H1 (cell line): ENCODE measurements around the gene SMIM44. TPM values are rescaled to one million over a fixed set of nuclear protein-coding genes. Genes with fewer than 3 reads are reported as not detected.

ENCODE experiments used
- CTCF ChIA-PET: fragments of 300-600 bp; sonication (Branson Sonifier 250); formaldehyde crosslinking; loops from one replicate; lab custom pipeline; 2021; ENCODE audit not compliant: partially characterized antibody; lab: Charles Lee
- POLR2A ChIA-PET: fragments of 300-600 bp; sonication (Branson Sonifier 250); formaldehyde crosslinking; loops from one replicate; lab custom pipeline; 2021; ENCODE audit warnings: inconsistent platforms; ENCODE audit not compliant: partially characterized antibody; lab: Charles Lee
- DNase-seq, 2 experiments: peaks; one replicate each; pipeline versions ENCODE4 v3.0.0 to v3.0.0-alpha.2; 2010 to 2022; ENCODE audit warnings: low spot score in 2 of 2, low read depth in 1 of 2, mixed read lengths in 1 of 2
- FAIRE-seq: peaks from 2 replicates; lab custom pipeline; 2011; peaks lifted over from hg19 to GRCh38; lab: Jason Lieb, UNC
- H2AFZ ChIP-seq: 2 replicates; pipeline ENCODE4 v1.8.1; 2012; ENCODE audit warnings: low read length, inconsistent platforms
- H2AK5ac ChIP-seq: 2 replicates; pipeline ENCODE4 v1.6.1; 2013; ENCODE audit warnings: low read depth, low read length
- H2BK120ac ChIP-seq: replicated peaks from 2 replicates; pipeline ENCODE3; 2013; ENCODE audit warnings: low read depth, low read length, inconsistent platforms
- H2BK12ac ChIP-seq: 2 replicates; pipeline ENCODE4 v1.6.1; 2013; ENCODE audit warnings: low read depth, low read length
- H2BK15ac ChIP-seq: 2 replicates; pipeline ENCODE4 v1.6.1; 2013; ENCODE audit warnings: low read length
- H2BK20ac ChIP-seq: 2 replicates; pipeline ENCODE4 v1.6.1; 2013; ENCODE audit warnings: low read length
- H2BK5ac ChIP-seq: 2 replicates; pipeline ENCODE4 v1.6.1; 2013; ENCODE audit warnings: low read depth, low read length
- H3K14ac ChIP-seq: 2 replicates; pipeline ENCODE4 v1.6.1; 2013; ENCODE audit warnings: inconsistent platforms; ENCODE audit not compliant: insufficient read length
- H3K18ac ChIP-seq: 2 replicates; pipeline ENCODE4 v1.6.1; 2013; ENCODE audit warnings: low read length; ENCODE audit errors: extremely low read depth
- H3K23ac ChIP-seq: 2 replicates; pipeline ENCODE4 v1.6.1; 2013; ENCODE audit warnings: inconsistent platforms; ENCODE audit not compliant: insufficient read length
- H3K23me2 ChIP-seq: 2 replicates; pipeline ENCODE4 v1.6.1; 2013; ENCODE audit warnings: low read depth, low read length
- H3K27ac ChIP-seq: 2 replicates; pipeline ENCODE4 v1.6.1; 2011; ENCODE audit warnings: low read depth, low read length, inconsistent platforms
- H3K27me3 ChIP-seq, 4 experiments: replicated peaks in 1 of 4; 1 replicate in 1 of 4; 2 replicates in 3 of 4; pipeline versions ENCODE4 v1.6.1 to v1.8.1; 2011 to 2013; ENCODE audit warnings: low read length in 3 of 4, mild to moderate bottlenecking in 3 of 4, inconsistent platforms in 2 of 4, mixed read lengths in 2 of 4, moderate library complexity in 1 of 4; ENCODE audit not compliant: control insufficient read depth in 3 of 4, insufficient read depth in 3 of 4; ENCODE audit errors: extremely low read depth in 1 of 4
- H3K36me3 ChIP-seq, 4 experiments: 2 replicates each; pipeline versions ENCODE4 v1.6.1 to v1.8.1; 2011 to 2013; ENCODE audit warnings: mild to moderate bottlenecking in 4 of 4, low read length in 3 of 4, moderate library complexity in 2 of 4, control low read depth in 1 of 4, inconsistent platforms in 1 of 4; ENCODE audit not compliant: insufficient read depth in 4 of 4, control insufficient read depth in 2 of 4
- H3K4ac ChIP-seq: replicated peaks from 2 replicates; pipeline ENCODE3; 2013; ENCODE audit warnings: low read length, low read depth, mixed read lengths, inconsistent platforms; ENCODE audit not compliant: insufficient read length
- H3K4me1 ChIP-seq, 4 experiments: replicated peaks in 1 of 4; 1 replicate in 1 of 4; 2 replicates in 3 of 4; pipeline versions ENCODE4 v1.6.1 to v1.8.1; 2011 to 2013; ENCODE audit warnings: low read length in 3 of 4, inconsistent platforms in 2 of 4, mixed read lengths in 1 of 4; ENCODE audit not compliant: insufficient read depth in 4 of 4, control insufficient read depth in 3 of 4
- H3K4me2 ChIP-seq, 2 experiments: 2 replicates each; pipeline versions ENCODE4 v1.6.1 to v1.8.1; 2011 to 2013; ENCODE audit warnings: low read depth in 2 of 2, low read length in 2 of 2, control low read depth in 1 of 2, inconsistent platforms in 1 of 2, mild to moderate bottlenecking in 1 of 2; ENCODE audit not compliant: insufficient read depth in 1 of 2
- H3K4me3 ChIP-seq, 4 experiments: fragments of 200-600, 300-600 bp in 1 of 4; sonication (generic), shearing (Covaris generic), sonication (Bioruptor Twin) in 1 of 4; 2 replicates each; pipeline versions ENCODE4 v1.5.1 to v1.8.1; 2011 to 2016; ENCODE audit warnings: low read length in 4 of 4, low read depth in 3 of 4, control low read depth in 2 of 4, inconsistent platforms in 2 of 4, mild to moderate bottlenecking in 2 of 4, mixed read lengths in 1 of 4, moderate library complexity in 1 of 4; ENCODE audit not compliant: insufficient read depth in 2 of 4; ENCODE audit errors: extremely low read depth in 1 of 4
- H3K56ac ChIP-seq: replicated peaks from 2 replicates; pipeline ENCODE3; 2013; ENCODE audit warnings: low read depth, mild to moderate bottlenecking, mixed read lengths, low read length, inconsistent platforms; ENCODE audit not compliant: insufficient read length
- H3K79me1 ChIP-seq: 2 replicates; pipeline ENCODE4 v1.6.1; 2013; ENCODE audit warnings: low read depth, low read length, control low read depth
- H3K79me2 ChIP-seq, 2 experiments: 2 replicates each; pipeline versions ENCODE4 v1.6.1 to v1.8.1; 2012 to 2013; ENCODE audit warnings: low read length in 2 of 2, mild to moderate bottlenecking in 2 of 2, inconsistent platforms in 1 of 2; ENCODE audit not compliant: insufficient read depth in 2 of 2, control insufficient read depth in 1 of 2
- H3K9ac ChIP-seq, 4 experiments: replicated peaks in 1 of 4; 1 replicate in 1 of 4; 2 replicates in 3 of 4; pipeline versions ENCODE4 v1.6.1 to v1.8.1; 2011 to 2013; ENCODE audit warnings: low read depth in 3 of 4, low read length in 3 of 4, control low read depth in 2 of 4, mild to moderate bottlenecking in 2 of 4, moderate library complexity in 2 of 4, inconsistent platforms in 1 of 4; ENCODE audit errors: extremely low read depth in 1 of 4
- H3K9me3 ChIP-seq, 2 experiments: 2 replicates each; pipeline versions ENCODE4 v1.6.1 to v1.8.1; 2012 to 2013; ENCODE audit warnings: mild to moderate bottlenecking in 2 of 2, moderate library complexity in 2 of 2, control low read depth in 1 of 2, inconsistent platforms in 1 of 2, low read depth in 1 of 2, low read length in 1 of 2, mixed read lengths in 1 of 2; ENCODE audit not compliant: insufficient read depth in 2 of 2
- H4K20me1 ChIP-seq, 2 experiments: replicated peaks in 1 of 2; 2 replicates each; pipeline versions ENCODE3 to v1.8.1; 2011 to 2013; ENCODE audit warnings: inconsistent platforms in 2 of 2, low read length in 2 of 2, mild to moderate bottlenecking in 1 of 2; ENCODE audit not compliant: insufficient read depth in 2 of 2, control insufficient read depth in 1 of 2
- H4K5ac ChIP-seq: 2 replicates; pipeline ENCODE4 v1.6.1; 2013; ENCODE audit warnings: low read length, low read depth, mixed read lengths, inconsistent platforms; ENCODE audit not compliant: insufficient read length
- H4K8ac ChIP-seq: 2 replicates; pipeline ENCODE4 v1.8.0; 2013; ENCODE audit warnings: mild to moderate bottlenecking, moderate library complexity, low read length, inconsistent platforms; ENCODE audit not compliant: insufficient read depth; ENCODE audit errors: extremely low read depth
- H4K91ac ChIP-seq: replicated peaks from 2 replicates; pipeline ENCODE3; 2013; ENCODE audit warnings: low read length, mixed read lengths, inconsistent platforms; ENCODE audit not compliant: insufficient read length
- GTF2F1 ChIP-seq: IDR thresholded peaks from 2 replicates; pipeline ENCODE4 v1.6.1; 2012; ENCODE audit warnings: low read depth, low read length, improper control_type of control experiment, borderline replicate concordance
- HDAC2 ChIP-seq, 2 experiments: fragments of 300-600 bp in 1 of 2; sonication (generic) in 1 of 2; IDR thresholded peaks; 2 replicates each; pipeline ENCODE4 v1.6.1; 2011 to 2012; ENCODE audit warnings: low read depth in 2 of 2, low read length in 2 of 2, mild to moderate bottlenecking in 2 of 2, moderate library complexity in 2 of 2, borderline replicate concordance in 1 of 2, inconsistent platforms in 1 of 2
- JUND ChIP-seq: IDR thresholded peaks from 2 replicates; pipeline ENCODE4 v1.6.1; 2011; ENCODE audit warnings: mild to moderate bottlenecking, improper control_type of control experiment, low read length
- RAD21 ChIP-seq, 2 experiments: IDR thresholded peaks in 1 of 2; conservative IDR thresholded peaks in 1 of 2; 2 replicates each; pipeline ENCODE4 v1.6.1; 2011; ENCODE audit warnings: low read depth in 2 of 2, low read length in 2 of 2, improper control_type of control experiment in 1 of 2, inconsistent platforms in 1 of 2, mild to moderate bottlenecking in 1 of 2, moderate library complexity in 1 of 2
- RNF2 ChIP-seq: fragments of 200-900, 300-1000 bp; sonication (generic); IDR thresholded peaks from 2 replicates; pipeline ENCODE4 v1.7.1; 2016; ENCODE audit warnings: borderline replicate concordance, low read depth, mild to moderate bottlenecking, antibody characterized with exemption, low read length; ENCODE audit not compliant: poor library complexity, severe bottlenecking; ENCODE audit errors: missing control alignments
- SIN3A ChIP-seq, 2 experiments: IDR thresholded peaks in 1 of 2; conservative IDR thresholded peaks in 1 of 2; 2 replicates each; pipeline ENCODE4 v1.6.1; 2011 to 2012; ENCODE audit warnings: low read length in 2 of 2, improper control_type of control experiment in 1 of 2, low read depth in 1 of 2, mild to moderate bottlenecking in 1 of 2
- SRF ChIP-seq: IDR thresholded peaks from 2 replicates; pipeline ENCODE4 v1.6.1; 2011; ENCODE audit warnings: mild to moderate bottlenecking, low read depth, low read length, moderate library complexity
- TAF1 ChIP-seq: IDR thresholded peaks from 2 replicates; pipeline ENCODE4 v1.6.1; 2011; ENCODE audit warnings: mild to moderate bottlenecking, low read depth, low read length
- whole genome bisulfite sequencing, 2 experiments: shearing (Covaris generic) in 1 of 2; methylation state at CpG; one replicate each; pipeline versions ENCODE4 v1.1.6 to v1.1.7; 2013 to 2015; ENCODE audit warnings: low lambda C conversion rate in 2 of 2, mixed read lengths in 2 of 2, inconsistent platforms in 1 of 2, low coverage in 1 of 2, missing lambda C conversion rate in 1 of 2; ENCODE audit not compliant: insufficient replicate concordance in 2 of 2, insufficient coverage in 1 of 2, insufficient read length in 1 of 2; ENCODE audit errors: extremely low coverage in 1 of 2, missing lambda C conversion rate in 1 of 2; 5-methylcytosine and 5-hydroxymethylcytosine counted together
- polyA plus RNA-seq, 7 experiments: library from polyadenylated mRNA; depleted of rRNA in 3 of 7; stranded (reverse) in 5 of 7; unstranded in 2 of 7; fragments of >200 nt in 5 of 7; fragments of 200-250 nt in 2 of 7; gene quantifications; 1 replicate in 5 of 7; 2 replicates in 1 of 7; 4 replicates in 1 of 7; pipeline versions ENCODE4 v1.2.1 to v1.2.3, GENCODE V29; 2011 to 2013; ENCODE audit warnings: missing spikeins in 2 of 7, mixed read lengths in 2 of 7
- total RNA-seq: library from RNA; stranded (reverse); fragmentation: NEBNext Ultra II Directional; extraction: Animal tissue kit (Norgen Biotek cat#: 25700); gene quantifications from 2 replicates; pipeline ENCODE4 v1.2.1, GENCODE V29; 2021

The SMIM44 gene
- total and polyA plus RNA-seq, 2 of the 8 experiments (the other 6 are each of a cell fraction or from before 2014, with no cell fraction given) = not detected

DNA sequence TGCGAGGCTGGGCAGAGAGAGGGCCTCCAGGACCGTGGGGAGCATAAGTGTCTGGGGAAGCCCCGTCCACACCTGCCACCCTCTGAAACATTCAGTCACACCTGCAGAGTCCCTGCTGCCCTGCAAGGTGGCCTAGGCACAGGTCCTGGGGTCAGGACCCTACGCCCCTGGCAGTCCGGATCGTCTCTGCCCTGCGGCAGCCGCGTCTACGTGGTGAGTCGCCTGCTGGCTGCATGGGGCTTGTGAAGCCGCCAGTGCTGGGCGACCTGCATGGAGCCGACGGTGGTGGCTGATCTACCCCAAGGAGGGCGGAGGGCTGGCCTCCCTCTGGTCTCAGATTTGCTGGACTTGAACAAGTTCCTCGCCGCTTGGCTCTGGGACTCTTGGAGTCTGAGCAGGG is 35.9 kb upstream of the SMIM44 start:
- H3K36me3 ChIP-seq = no peaks in the 10 kb centered on the region
- 88% methylated on average over 17 of the region's 18 CpGs; no CpG with 5 or more reads in 1 of the 2 experiments for WGBS, 2 experiments
- H3K4me3 ChIP-seq = no peak overlapping the region
- no peak overlapping the region for H3K56ac ChIP-seq
- peak overlapping the region; percentile 97 for H2BK12ac ChIP-seq
- peak overlapping the region; percentile 61; the same call in 1 of the 2 replicates for H2BK15ac ChIP-seq
- no peak overlapping the region for H3K9ac ChIP-seq
- H3K4me1 ChIP-seq = peaks cover 0 to 29% (median 20%) of the 10 kb centered on the region in 4 experiments; a peak in 6 of 7 replicates
- no peak overlapping the region for H3K14ac ChIP-seq
- peak overlapping the region; percentile 86; the same call in 1 of the 2 replicates for H2BK5ac ChIP-seq
- H3K9me3 ChIP-seq = no peaks in the 10 kb centered on the region
- peak overlapping the region; percentile 13; the same call in 1 of the 2 replicates for H3K27ac ChIP-seq
- peak overlapping the region; percentile 17 for H2BK20ac ChIP-seq
- peak overlapping the region; percentile 11 for H2BK120ac ChIP-seq
- peaks cover 0 to 14% of the 10 kb centered on the region in 2 experiments for H4K20me1 ChIP-seq
- H3K18ac ChIP-seq = peak overlapping the region; percentile 64
- peak overlapping the region; percentile 87; the same call in 1 of the 2 replicates for H2AK5ac ChIP-seq
- H4K91ac ChIP-seq = peak overlapping the region; percentile 78
- no peak overlapping the region for H2AFZ ChIP-seq
- DNase-seq = no peak
- peaks cover 6% of the 10 kb centered on the region; the same call in 1 of the 2 replicates for H3K79me1 ChIP-seq
- POLR2A ChIA-PET = interaction anchor here (0.8 to 1.1 kb wide), 2 partner anchors 17 to 20 kb away, joined by 3 read pairs; partner anchors contain the start of gene TEKTIP1
- CTCF ChIA-PET = interaction anchor here (0.6 to 4.7 kb wide), 10 partner anchors 8 to 138 kb away, joined by 3 to 15 read pairs (median 4); partner anchors contain the start of gene GIPC3
- H3K27me3 ChIP-seq = no peaks in the 10 kb centered on the region
- no peak overlapping the region for H3K23ac ChIP-seq
- H3K79me2 ChIP-seq = peaks cover 0 to 57% of the 10 kb centered on the region in 2 experiments; a peak in 3 of 4 replicates
- H3K4me2 ChIP-seq = peak overlapping the region; percentile 5 to 60; a peak in 1 of 4 replicates
- no peak for FAIRE-seq
- no peak overlapping the region for H4K8ac ChIP-seq
- H3K4ac ChIP-seq = no peak overlapping the region
- H3K23me2 ChIP-seq = no peaks in the 10 kb centered on the region
- H4K5ac ChIP-seq = no peak overlapping the region
- no peak for TF ChIP-seq GTF2F1
- TF ChIP-seq JUND = no peak
- no peak for TF ChIP-seq SRF
- TF ChIP-seq RNF2 = no peak
- TF ChIP-seq RAD21 (IDR thresholded peaks at IDR 0.05 in 1 of 2, conservative IDR thresholded peaks at IDR 0.05 in 1 of 2; ENCODE audit: low read depth in 2 of 2, low read length in 2 of 2) = no peak
- TF ChIP-seq SIN3A (conservative IDR thresholded peaks at IDR 0.05 in 1 of 2, IDR thresholded peaks at IDR 0.05 in 1 of 2; ENCODE audit: low read depth in 1 of 2, low read length in 2 of 2) = no peak
- no peak for TF ChIP-seq TAF1
- no peak for TF ChIP-seq HDAC2 (IDR thresholded peaks at IDR 0.05; ENCODE audit: borderline replicate concordance in 1 of 2, low read depth in 2 of 2, low read length in 2 of 2)
